ENCODE measurements around the gene SDK1. TPM values are rescaled to one million over a fixed set of nuclear protein-coding genes. Genes with fewer than 3 reads are reported as not detected.

The SDK1 gene
- total and polyA plus RNA-seq, 2 experiments from 2014 or later, result 2.1 to 10.0 TPM

DNA sequence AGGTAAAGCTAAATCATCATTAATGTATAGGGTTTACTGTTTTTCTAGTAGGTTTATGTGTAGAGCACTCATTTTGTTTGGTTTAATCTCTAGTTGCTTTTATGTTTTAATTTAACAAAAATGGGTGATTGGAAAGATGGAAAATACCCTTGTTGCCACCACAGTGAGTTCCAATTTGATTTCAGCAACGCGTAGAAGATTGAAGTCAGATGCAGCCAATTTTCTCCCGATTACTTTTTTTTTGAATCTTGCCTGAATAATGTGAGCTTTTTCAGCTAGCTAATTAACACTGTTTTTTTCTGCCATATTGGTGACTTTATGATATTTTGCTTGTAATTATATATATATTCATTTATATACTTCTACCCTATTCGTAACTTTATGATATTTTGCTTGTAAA, 293.8 kb downstream of the SDK1 start:
- TF ChIP-seq, protein P1, sequence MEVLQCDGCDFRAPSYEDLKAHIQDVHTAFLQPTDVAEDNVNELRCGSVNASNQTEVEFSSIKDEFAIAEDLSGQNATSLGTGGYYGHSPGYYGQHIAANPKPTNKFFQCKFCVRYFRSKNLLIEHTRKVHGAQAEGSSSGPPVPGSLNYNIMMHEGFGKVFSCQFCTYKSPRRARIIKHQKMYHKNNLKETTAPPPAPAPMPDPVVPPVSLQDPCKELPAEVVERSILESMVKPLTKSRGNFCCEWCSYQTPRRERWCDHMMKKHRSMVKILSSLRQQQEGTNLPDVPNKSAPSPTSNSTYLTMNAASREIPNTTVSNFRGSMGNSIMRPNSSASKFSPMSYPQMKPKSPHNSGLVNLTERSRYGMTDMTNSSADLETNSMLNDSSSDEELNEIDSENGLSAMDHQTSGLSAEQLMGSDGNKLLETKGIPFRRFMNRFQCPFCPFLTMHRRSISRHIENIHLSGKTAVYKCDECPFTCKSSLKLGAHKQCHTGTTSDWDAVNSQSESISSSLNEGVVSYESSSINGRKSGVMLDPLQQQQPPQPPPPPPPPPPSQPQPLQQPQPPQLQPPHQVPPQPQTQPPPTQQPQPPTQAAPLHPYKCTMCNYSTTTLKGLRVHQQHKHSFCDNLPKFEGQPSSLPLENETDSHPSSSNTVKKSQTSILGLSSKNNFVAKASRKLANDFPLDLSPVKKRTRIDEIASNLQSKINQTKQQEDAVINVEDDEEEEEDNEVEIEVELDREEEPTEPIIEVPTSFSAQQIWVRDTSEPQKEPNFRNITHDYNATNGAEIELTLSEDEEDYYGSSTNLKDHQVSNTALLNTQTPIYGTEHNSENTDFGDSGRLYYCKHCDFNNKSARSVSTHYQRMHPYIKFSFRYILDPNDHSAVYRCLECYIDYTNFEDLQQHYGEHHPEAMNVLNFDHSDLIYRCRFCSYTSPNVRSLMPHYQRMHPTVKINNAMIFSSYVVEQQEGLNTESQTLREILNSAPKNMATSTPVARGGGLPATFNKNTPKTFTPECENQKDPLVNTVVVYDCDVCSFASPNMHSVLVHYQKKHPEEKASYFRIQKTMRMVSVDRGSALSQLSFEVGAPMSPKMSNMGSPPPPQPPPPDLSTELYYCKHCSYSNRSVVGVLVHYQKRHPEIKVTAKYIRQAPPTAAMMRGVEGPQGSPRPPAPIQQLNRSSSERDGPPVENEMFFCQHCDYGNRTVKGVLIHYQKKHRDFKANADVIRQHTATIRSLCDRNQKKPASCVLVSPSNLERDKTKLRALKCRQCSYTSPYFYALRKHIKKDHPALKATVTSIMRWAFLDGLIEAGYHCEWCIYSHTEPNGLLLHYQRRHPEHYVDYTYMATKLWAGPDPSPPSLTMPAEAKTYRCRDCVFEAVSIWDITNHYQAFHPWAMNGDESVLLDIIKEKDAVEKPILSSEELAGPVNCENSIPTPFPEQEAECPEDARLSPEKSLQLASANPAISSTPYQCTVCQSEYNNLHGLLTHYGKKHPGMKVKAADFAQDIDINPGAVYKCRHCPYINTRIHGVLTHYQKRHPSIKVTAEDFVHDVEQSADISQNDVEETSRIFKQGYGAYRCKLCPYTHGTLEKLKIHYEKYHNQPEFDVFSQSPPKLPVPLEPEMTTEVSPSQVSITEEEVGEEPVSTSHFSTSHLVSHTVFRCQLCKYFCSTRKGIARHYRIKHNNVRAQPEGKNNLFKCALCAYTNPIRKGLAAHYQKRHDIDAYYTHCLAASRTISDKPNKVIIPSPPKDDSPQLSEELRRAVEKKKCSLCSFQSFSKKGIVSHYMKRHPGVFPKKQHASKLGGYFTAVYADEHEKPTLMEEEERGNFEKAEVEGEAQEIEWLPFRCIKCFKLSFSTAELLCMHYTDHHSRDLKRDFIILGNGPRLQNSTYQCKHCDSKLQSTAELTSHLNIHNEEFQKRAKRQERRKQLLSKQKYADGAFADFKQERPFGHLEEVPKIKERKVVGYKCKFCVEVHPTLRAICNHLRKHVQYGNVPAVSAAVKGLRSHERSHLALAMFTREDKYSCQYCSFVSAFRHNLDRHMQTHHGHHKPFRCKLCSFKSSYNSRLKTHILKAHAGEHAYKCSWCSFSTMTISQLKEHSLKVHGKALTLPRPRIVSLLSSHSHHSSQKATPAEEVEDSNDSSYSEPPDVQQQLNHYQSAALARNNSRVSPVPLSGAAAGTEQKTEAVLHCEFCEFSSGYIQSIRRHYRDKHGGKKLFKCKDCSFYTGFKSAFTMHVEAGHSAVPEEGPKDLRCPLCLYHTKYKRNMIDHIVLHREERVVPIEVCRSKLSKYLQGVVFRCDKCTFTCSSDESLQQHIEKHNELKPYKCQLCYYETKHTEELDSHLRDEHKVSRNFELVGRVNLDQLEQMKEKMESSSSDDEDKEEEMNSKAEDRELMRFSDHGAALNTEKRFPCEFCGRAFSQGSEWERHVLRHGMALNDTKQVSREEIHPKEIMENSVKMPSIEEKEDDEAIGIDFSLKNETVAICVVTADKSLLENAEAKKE (CRISPR knock-in tag; IDR thresholded peaks at IDR 0.05), result no peak
- TF ChIP-seq, protein P2, sequence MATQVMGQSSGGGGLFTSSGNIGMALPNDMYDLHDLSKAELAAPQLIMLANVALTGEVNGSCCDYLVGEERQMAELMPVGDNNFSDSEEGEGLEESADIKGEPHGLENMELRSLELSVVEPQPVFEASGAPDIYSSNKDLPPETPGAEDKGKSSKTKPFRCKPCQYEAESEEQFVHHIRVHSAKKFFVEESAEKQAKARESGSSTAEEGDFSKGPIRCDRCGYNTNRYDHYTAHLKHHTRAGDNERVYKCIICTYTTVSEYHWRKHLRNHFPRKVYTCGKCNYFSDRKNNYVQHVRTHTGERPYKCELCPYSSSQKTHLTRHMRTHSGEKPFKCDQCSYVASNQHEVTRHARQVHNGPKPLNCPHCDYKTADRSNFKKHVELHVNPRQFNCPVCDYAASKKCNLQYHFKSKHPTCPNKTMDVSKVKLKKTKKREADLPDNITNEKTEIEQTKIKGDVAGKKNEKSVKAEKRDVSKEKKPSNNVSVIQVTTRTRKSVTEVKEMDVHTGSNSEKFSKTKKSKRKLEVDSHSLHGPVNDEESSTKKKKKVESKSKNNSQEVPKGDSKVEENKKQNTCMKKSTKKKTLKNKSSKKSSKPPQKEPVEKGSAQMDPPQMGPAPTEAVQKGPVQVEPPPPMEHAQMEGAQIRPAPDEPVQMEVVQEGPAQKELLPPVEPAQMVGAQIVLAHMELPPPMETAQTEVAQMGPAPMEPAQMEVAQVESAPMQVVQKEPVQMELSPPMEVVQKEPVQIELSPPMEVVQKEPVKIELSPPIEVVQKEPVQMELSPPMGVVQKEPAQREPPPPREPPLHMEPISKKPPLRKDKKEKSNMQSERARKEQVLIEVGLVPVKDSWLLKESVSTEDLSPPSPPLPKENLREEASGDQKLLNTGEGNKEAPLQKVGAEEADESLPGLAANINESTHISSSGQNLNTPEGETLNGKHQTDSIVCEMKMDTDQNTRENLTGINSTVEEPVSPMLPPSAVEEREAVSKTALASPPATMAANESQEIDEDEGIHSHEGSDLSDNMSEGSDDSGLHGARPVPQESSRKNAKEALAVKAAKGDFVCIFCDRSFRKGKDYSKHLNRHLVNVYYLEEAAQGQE (IDR thresholded peaks at IDR 0.05; ENCODE audit: unreplicated experiment), result no peak
- no peak for TF ChIP-seq JUNB (IDR thresholded peaks at IDR 0.05; ENCODE audit: unreplicated experiment)
- no peak for TF ChIP-seq STAT1 (IDR thresholded peaks at IDR 0.05; ENCODE audit: unreplicated experiment)
- TF ChIP-seq NANOG (IDR thresholded peaks at IDR 0.05; ENCODE audit: borderline replicate concordance), result no peak
- TF ChIP-seq ZNF331 (CRISPR knock-in tag; IDR thresholded peaks at IDR 0.05; ENCODE audit: low read depth), result no peak
- TF ChIP-seq EZH2 (IDR thresholded peaks at IDR 0.05; ENCODE audit: low read depth, unreplicated experiment), result no peak
- TF ChIP-seq, protein P3, sequence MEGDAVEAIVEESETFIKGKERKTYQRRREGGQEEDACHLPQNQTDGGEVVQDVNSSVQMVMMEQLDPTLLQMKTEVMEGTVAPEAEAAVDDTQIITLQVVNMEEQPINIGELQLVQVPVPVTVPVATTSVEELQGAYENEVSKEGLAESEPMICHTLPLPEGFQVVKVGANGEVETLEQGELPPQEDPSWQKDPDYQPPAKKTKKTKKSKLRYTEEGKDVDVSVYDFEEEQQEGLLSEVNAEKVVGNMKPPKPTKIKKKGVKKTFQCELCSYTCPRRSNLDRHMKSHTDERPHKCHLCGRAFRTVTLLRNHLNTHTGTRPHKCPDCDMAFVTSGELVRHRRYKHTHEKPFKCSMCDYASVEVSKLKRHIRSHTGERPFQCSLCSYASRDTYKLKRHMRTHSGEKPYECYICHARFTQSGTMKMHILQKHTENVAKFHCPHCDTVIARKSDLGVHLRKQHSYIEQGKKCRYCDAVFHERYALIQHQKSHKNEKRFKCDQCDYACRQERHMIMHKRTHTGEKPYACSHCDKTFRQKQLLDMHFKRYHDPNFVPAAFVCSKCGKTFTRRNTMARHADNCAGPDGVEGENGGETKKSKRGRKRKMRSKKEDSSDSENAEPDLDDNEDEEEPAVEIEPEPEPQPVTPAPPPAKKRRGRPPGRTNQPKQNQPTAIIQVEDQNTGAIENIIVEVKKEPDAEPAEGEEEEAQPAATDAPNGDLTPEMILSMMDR (conservative IDR thresholded peaks at IDR 0.05; ENCODE audit: low read depth in 2 of 2), result no peak
- TF ChIP-seq EZH2phosphoT487 (IDR thresholded peaks at IDR 0.05; ENCODE audit: unreplicated experiment), result no peak
- no peak for TF ChIP-seq POLR2AphosphoS5 (IDR thresholded peaks at IDR 0.05; ENCODE audit: low read depth)
- TF ChIP-seq CREB1 (CRISPR knock-in tag; IDR thresholded peaks at IDR 0.05; ENCODE audit: low read depth), result no peak
- TF ChIP-seq ZNF114 (CRISPR knock-in tag; IDR thresholded peaks at IDR 0.05), result no peak
- TF ChIP-seq, protein P4, sequence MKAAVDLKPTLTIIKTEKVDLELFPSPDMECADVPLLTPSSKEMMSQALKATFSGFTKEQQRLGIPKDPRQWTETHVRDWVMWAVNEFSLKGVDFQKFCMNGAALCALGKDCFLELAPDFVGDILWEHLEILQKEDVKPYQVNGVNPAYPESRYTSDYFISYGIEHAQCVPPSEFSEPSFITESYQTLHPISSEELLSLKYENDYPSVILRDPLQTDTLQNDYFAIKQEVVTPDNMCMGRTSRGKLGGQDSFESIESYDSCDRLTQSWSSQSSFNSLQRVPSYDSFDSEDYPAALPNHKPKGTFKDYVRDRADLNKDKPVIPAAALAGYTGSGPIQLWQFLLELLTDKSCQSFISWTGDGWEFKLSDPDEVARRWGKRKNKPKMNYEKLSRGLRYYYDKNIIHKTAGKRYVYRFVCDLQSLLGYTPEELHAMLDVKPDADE (IDR thresholded peaks at IDR 0.05), result no peak

More for the DNA sequence above, 293.8 kb downstream of the SDK1 start:
- H3K27ac Mint-ChIP-seq, result no peak overlapping the region
- ATAC-seq (no peak), DNase-seq (ENCODE audit: low spot score) (no peak)
- peaks cover 25% of the 10 kb centered on the region for H3K4me1 Mint-ChIP-seq
- no peaks in the 10 kb centered on the region for H3K9me2 ChIP-seq (ENCODE audit: insufficient read depth)
- no peak overlapping the region for H3K27ac ChIP-seq (ENCODE audit: low read depth)
- H4K20me1 ChIP-seq (replicated peaks; ENCODE audit: insufficient read depth), result no peaks in the 10 kb centered on the region; the same call in 1 of the 2 replicates
- no peak overlapping the region for H3K4me2 ChIP-seq
- H3K4me3 Mint-ChIP-seq, result no peak overlapping the region
- H3K27me3 ChIP-seq (ENCODE audit: insufficient read depth), result no peaks in the 10 kb centered on the region
- H3K36me3 Mint-ChIP-seq (ENCODE audit: low read depth), result no peaks in the 10 kb centered on the region
- H3K4me1 ChIP-seq (ENCODE audit: insufficient read depth), result peaks cover 11% of the 10 kb centered on the region; the same call in 1 of the 2 replicates
- H3K36me3 ChIP-seq (ENCODE audit: insufficient read depth), result no peaks in the 10 kb centered on the region
- H2AFZ ChIP-seq, result no peak overlapping the region
- no peaks in the 10 kb centered on the region for H3K9me3 Mint-ChIP-seq
- H3K27me3 Mint-ChIP-seq (ENCODE audit: insufficient read depth, low read depth, poor library complexity), result no peaks in the 10 kb centered on the region
- no peaks in the 10 kb centered on the region for H3F3A ChIP-seq (replicated peaks; ENCODE audit: low read depth)
- no peak overlapping the region for H3K4me3 ChIP-seq
- no peaks in the 10 kb centered on the region for H3K79me2 ChIP-seq (replicated peaks; ENCODE audit: insufficient read depth)

Data from GM23338 (cell line).